ENCODE measurements around the gene MEIOSIN.

Gene MEIOSIN

DNA sequence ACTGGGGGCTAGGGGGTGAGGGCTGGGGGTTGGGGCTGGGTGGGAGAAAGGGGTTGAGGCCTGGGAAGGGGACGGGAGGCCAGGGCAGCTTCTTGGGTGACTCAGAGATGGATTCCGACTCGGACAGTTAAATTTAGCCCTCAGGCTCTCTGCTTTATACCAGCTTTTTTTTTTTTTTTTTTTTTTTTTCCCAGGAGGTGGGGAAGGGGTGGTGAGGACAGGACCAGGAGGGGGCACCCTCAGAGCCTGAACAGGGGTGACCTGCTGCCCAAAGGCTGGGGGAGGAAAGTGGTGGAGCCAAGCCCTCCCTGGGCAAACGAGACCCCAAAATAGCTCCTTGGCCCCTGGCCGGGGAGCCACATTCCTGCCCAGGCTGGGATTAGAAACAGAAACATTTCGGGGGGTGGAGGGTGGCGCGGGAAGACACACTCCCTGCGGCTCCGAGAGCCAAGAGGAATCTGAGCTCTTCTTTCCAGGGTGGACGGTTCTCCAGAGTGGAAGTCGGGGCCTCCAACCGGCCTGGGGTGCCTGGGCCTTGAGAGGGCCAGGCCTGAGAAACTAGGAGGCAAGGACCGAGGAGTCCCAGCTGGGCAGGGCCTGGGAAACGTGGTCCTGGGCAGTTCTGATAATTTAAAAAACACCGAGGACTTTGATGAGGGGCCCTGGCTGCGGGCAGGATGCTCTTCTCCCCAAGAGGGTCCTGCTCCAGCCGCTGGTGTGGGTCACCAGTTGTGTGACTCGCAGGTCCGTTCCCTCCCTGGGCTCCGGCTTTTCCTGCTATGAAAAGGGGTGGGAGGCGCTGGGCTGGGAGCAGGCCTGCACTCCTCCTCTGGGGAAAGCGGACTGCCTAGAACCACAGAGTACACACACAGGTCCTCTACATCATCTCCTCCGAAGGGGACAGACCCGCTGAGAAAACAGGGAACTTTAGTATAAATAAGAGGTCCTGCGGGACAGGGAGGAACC, 49.9 kb downstream of the MEIOSIN start:
- Mint-ChIP-seq H3K4me1 (peaks cover 54% of the 10 kb centered on the region), H3K9me3 (no peaks in the 10 kb centered on the region), H3K27me3 (ENCODE audit: low read depth, poor library complexity) (no peaks in the 10 kb centered on the region), H3K36me3 (ENCODE audit: low read depth) (peaks cover 19% of the 10 kb centered on the region), H3K27ac (peak overlapping the region; percentile 81), H3K4me3 (peak overlapping the region; percentile 36)
- TF ChIP-seq, protein P1, sequence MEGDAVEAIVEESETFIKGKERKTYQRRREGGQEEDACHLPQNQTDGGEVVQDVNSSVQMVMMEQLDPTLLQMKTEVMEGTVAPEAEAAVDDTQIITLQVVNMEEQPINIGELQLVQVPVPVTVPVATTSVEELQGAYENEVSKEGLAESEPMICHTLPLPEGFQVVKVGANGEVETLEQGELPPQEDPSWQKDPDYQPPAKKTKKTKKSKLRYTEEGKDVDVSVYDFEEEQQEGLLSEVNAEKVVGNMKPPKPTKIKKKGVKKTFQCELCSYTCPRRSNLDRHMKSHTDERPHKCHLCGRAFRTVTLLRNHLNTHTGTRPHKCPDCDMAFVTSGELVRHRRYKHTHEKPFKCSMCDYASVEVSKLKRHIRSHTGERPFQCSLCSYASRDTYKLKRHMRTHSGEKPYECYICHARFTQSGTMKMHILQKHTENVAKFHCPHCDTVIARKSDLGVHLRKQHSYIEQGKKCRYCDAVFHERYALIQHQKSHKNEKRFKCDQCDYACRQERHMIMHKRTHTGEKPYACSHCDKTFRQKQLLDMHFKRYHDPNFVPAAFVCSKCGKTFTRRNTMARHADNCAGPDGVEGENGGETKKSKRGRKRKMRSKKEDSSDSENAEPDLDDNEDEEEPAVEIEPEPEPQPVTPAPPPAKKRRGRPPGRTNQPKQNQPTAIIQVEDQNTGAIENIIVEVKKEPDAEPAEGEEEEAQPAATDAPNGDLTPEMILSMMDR (IDR thresholded peaks at IDR 0.05): no peak
- DNase-seq: no peak

DNA sequence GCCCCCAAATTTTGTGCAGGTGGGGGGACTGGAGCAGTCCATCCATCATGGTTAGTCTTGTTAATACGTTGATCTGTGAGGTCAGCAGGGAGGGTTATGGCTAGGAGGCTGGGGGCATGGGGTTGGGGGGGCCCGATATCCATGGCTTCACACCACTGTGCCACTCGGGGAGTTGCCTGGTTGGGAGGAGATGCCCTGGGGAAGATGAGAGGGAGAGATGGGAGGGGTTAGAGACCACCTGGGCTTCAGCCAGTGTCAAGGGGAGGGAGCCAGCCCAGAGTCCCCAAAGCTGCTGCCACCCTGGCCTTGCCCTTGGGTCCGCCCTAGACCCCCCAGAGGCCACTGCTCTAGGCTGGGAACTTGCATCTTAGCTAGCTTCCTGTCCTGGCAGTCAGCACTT, 50.9 kb downstream of the MEIOSIN start:
- Mint-ChIP-seq H3K36me3 (ENCODE audit: low read depth) (peaks cover 23% of the 10 kb centered on the region), H3K4me3 (no peak overlapping the region), H3K9me3 (no peaks in the 10 kb centered on the region), H3K27ac (peak overlapping the region; percentile 66), H3K4me1 (peaks cover 46% of the 10 kb centered on the region), H3K27me3 (ENCODE audit: low read depth, poor library complexity) (no peaks in the 10 kb centered on the region)
- no peak for DNase-seq
- TF ChIP-seq, protein P1 (IDR thresholded peaks at IDR 0.05): no peak

DNA sequence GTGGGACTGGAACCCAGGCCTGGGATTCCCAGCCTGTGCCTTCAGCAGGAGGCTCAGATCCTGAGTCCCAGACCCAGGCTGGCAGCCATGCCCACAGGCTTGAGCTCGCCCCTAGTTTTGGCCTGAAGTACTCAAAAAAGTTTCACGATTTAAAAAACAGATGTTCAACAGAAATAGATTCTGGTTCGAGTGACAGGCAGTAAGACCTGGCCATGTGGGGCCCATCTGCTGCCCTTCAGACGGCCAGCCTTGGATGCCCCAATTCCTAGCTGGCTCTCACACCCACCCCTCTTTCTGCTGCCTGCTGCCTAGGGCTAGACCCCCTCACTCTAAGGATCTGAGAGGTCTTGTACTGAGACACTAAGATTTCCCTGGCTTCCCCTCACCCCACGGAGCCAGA, 51.9 kb downstream of the MEIOSIN start:
- Mint-ChIP-seq H3K4me3 (no peak overlapping the region), H3K27me3 (ENCODE audit: low read depth, poor library complexity) (no peaks in the 10 kb centered on the region), H3K27ac (no peak overlapping the region), H3K36me3 (ENCODE audit: low read depth) (peaks cover 27% of the 10 kb centered on the region), H3K4me1 (peaks cover 36% of the 10 kb centered on the region), H3K9me3 (no peaks in the 10 kb centered on the region)
- DNase-seq: no peak
- TF ChIP-seq, protein P1 (IDR thresholded peaks at IDR 0.05): no peak

GRCh38 chr19:45785781-45786532, 52.7 kb downstream of the MEIOSIN start:
- H3K4me3 Mint-ChIP-seq: no peak overlapping the region
- H3K4me1 Mint-ChIP-seq: peaks cover 33% of the 10 kb centered on the region
- no peaks in the 10 kb centered on the region for H3K27me3 Mint-ChIP-seq (ENCODE audit: low read depth, poor library complexity)
- TF ChIP-seq, protein P1 (IDR thresholded peaks at IDR 0.05): no peak
- DNase-seq: no peak
- H3K27ac Mint-ChIP-seq: no peak overlapping the region
- H3K36me3 Mint-ChIP-seq (ENCODE audit: low read depth): peaks cover 32% of the 10 kb centered on the region
- H3K9me3 Mint-ChIP-seq: no peaks in the 10 kb centered on the region

- H3K36me3 Mint-ChIP-seq (ENCODE audit: low read depth): peaks cover 38% of the 10 kb centered on the region
- H3K27ac Mint-ChIP-seq: no peak overlapping the region
- no peak for DNase-seq
- no peaks in the 10 kb centered on the region for H3K27me3 Mint-ChIP-seq (ENCODE audit: low read depth, poor library complexity)
- TF ChIP-seq, protein P1 (IDR thresholded peaks at IDR 0.05): no peak
- no peak overlapping the region for H3K4me3 Mint-ChIP-seq
- H3K4me1 Mint-ChIP-seq: peaks cover 36% of the 10 kb centered on the region
- H3K9me3 Mint-ChIP-seq: no peaks in the 10 kb centered on the region
These were observed 53.3 kb downstream of the MEIOSIN start for GRCh38 chr19:45786533-45786894.

All from nephron progenitor cell (in vitro differentiated cells).